ENCODE data around the gene FADS2.
A peak's percentile ranks its signal among the peaks of the same experiment; 100 is the strongest.

The FADS2 gene

GRCh38 chr11:61885784-61886580 lies 57.9 kb downstream of the FADS2 start:
- peaks cover 3% of the 10 kb centered on the region for H3K4me1 Mint-ChIP-seq
- H3K9me3 Mint-ChIP-seq, result peaks cover 4% of the 10 kb centered on the region
- peaks cover 14% of the 10 kb centered on the region for H3K27me3 Mint-ChIP-seq (ENCODE audit: low read depth, poor library complexity)
- no peak overlapping the region for H3K4me3 Mint-ChIP-seq
- H3K36me3 Mint-ChIP-seq (ENCODE audit: low read depth), result no peaks in the 10 kb centered on the region
- H3K27ac Mint-ChIP-seq, result no peak overlapping the region
- no peak for DNase-seq
- no peak for TF ChIP-seq CTCF (IDR thresholded peaks at IDR 0.05)

- H3K36me3 Mint-ChIP-seq (ENCODE audit: low read depth), result no peaks in the 10 kb centered on the region
- no peak for DNase-seq
- H3K27me3 Mint-ChIP-seq (ENCODE audit: low read depth, poor library complexity), result peaks cover 14% of the 10 kb centered on the region
- no peak overlapping the region for H3K27ac Mint-ChIP-seq
- H3K4me3 Mint-ChIP-seq, result no peak overlapping the region
- H3K9me3 Mint-ChIP-seq, result peaks cover 4% of the 10 kb centered on the region
- H3K4me1 Mint-ChIP-seq, result peaks cover 4% of the 10 kb centered on the region
- TF ChIP-seq CTCF (IDR thresholded peaks at IDR 0.05), result no peak
Measured at GRCh38 chr11:61886643-61887042, 58.5 kb downstream of the FADS2 start.

- Mint-ChIP-seq H3K9me3 (peaks cover 4% of the 10 kb centered on the region), H3K36me3 (ENCODE audit: low read depth) (no peaks in the 10 kb centered on the region), H3K27ac (no peak overlapping the region), H3K4me3 (no peak overlapping the region), H3K4me1 (peaks cover 4% of the 10 kb centered on the region), H3K27me3 (ENCODE audit: low read depth, poor library complexity) (peaks cover 24% of the 10 kb centered on the region)
- no peak for TF ChIP-seq CTCF (IDR thresholded peaks at IDR 0.05)
- no peak for DNase-seq
Measured at GRCh38 chr11:61887839-61888494, 59.9 kb downstream of the FADS2 start.

GRCh38 chr11:61888590-61888989 lies 60.5 kb downstream of the FADS2 start:
- no peaks in the 10 kb centered on the region for H3K9me3 Mint-ChIP-seq
- peaks cover 4% of the 10 kb centered on the region for H3K4me1 Mint-ChIP-seq

GRCh38 chr11:61889831-61890230 lies 61.7 kb downstream of the FADS2 start:
- H3K36me3 Mint-ChIP-seq (ENCODE audit: low read depth), result no peaks in the 10 kb centered on the region
- no peaks in the 10 kb centered on the region for H3K9me3 Mint-ChIP-seq
- no peak overlapping the region for H3K27ac Mint-ChIP-seq
- no peak for TF ChIP-seq CTCF (IDR thresholded peaks at IDR 0.05)
- H3K4me1 Mint-ChIP-seq, result peaks cover 4% of the 10 kb centered on the region
- DNase-seq, result no peak
- peaks cover 28% of the 10 kb centered on the region for H3K27me3 Mint-ChIP-seq (ENCODE audit: low read depth, poor library complexity)
- H3K4me3 Mint-ChIP-seq, result peak overlapping the region; percentile 52

More at GRCh38 chr11:61888590-61888989, 60.5 kb downstream of the FADS2 start:
- TF ChIP-seq CTCF (IDR thresholded peaks at IDR 0.05), result no peak
- no peaks in the 10 kb centered on the region for H3K36me3 Mint-ChIP-seq (ENCODE audit: low read depth)
- H3K27ac Mint-ChIP-seq, result no peak overlapping the region
- no peak for DNase-seq
- H3K27me3 Mint-ChIP-seq (ENCODE audit: low read depth, poor library complexity), result peaks cover 31% of the 10 kb centered on the region
- H3K4me3 Mint-ChIP-seq, result no peak overlapping the region
